GM20000 (cell line): ENCODE measurements around the gene ZNF322.

Experiments
- DNase-seq: peaks from one replicate; pipeline ENCODE4 v3.0.0; 2012; ENCODE audit warnings: low spot score
- TF ChIP-seq, protein P1 (sequence below): IDR thresholded peaks from 2 replicates; pipeline ENCODE4 v1.5.1; 2012; ENCODE audit warnings: mild to moderate bottlenecking, control low read depth; ENCODE audit errors: extremely low read depth, missing control alignments

Gene ZNF322

GRCh38 chr6:26592649-26593048 is 66.9 kb downstream of the ZNF322 start:
- DNase-seq, result no peak
- TF ChIP-seq, protein P1, sequence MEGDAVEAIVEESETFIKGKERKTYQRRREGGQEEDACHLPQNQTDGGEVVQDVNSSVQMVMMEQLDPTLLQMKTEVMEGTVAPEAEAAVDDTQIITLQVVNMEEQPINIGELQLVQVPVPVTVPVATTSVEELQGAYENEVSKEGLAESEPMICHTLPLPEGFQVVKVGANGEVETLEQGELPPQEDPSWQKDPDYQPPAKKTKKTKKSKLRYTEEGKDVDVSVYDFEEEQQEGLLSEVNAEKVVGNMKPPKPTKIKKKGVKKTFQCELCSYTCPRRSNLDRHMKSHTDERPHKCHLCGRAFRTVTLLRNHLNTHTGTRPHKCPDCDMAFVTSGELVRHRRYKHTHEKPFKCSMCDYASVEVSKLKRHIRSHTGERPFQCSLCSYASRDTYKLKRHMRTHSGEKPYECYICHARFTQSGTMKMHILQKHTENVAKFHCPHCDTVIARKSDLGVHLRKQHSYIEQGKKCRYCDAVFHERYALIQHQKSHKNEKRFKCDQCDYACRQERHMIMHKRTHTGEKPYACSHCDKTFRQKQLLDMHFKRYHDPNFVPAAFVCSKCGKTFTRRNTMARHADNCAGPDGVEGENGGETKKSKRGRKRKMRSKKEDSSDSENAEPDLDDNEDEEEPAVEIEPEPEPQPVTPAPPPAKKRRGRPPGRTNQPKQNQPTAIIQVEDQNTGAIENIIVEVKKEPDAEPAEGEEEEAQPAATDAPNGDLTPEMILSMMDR, result no peak

DNA sequence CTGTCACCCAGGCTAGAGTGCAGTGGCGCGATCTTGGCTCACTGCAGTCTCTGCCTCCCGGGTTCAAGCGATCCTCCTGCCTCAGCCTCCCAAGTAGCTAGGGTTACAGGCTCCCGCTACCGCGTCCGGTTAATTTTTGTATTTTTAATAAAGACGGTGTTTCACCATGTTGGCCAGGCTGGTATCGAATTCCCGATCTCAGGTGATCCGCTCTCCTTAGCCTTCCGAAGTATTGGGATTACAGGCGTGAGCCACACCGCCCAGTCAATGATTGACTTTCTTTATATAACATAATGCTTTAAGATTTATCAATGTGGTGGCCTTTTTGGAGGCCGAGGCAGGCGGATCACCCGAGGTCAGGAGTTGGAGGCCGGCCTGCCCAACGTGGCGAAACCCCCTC is 70.6 kb downstream of the ZNF322 start:
- TF ChIP-seq, protein P1, result no peak
- DNase-seq, result no peak
